Hematopoietic multipotent progenitor cell (in vitro differentiated cells): ENCODE measurements around the gene GJD4. TPM values are rescaled to one million over a fixed set of nuclear protein-coding genes. Genes with fewer than 3 reads are reported as not detected.
A peak's percentile ranks its signal among the peaks of the same experiment; 100 is the strongest.

Experiments used
- DNase-seq, 3 donors: peaks; one replicate each; pipeline ENCODE4 v3.0.0-alpha.2; 2011 to 2015; ENCODE audit warnings: low read depth in 2 of 3, low spot score in 2 of 3
- total RNA-seq: library from RNA; depleted of rRNA; stranded (reverse); fragments of >200 nt; gene quantifications from one replicate; pipeline ENCODE4 v1.2.3, GENCODE V29; 2012

GJD4 gene
- total RNA-seq, 1 donor: not detected

- no peak for DNase-seq
Observed at GRCh38 chr10:35613107-35613440, 7.9 kb downstream of the GJD4 start.

- DNase-seq: no peak
Observed at GRCh38 chr10:35613597-35614226, 8.6 kb downstream of the GJD4 start.

- DNase-seq: no peak
Observed at GRCh38 chr10:35614312-35614711, 9.2 kb downstream of the GJD4 start.

GRCh38 chr10:35626971-35627507, 21.9 kb downstream of the GJD4 start:
- DNase-seq: no peak

- DNase-seq: no peak
Observed at GRCh38 chr10:35631404-35631803, 26.3 kb downstream of the GJD4 start.

GRCh38 chr10:35632027-35632426, 26.9 kb downstream of the GJD4 start:
- no peak for DNase-seq

GRCh38 chr10:35633006-35633980, 28.2 kb downstream of the GJD4 start:
- no peak for DNase-seq

GRCh38 chr10:35635576-35635975, 30.4 kb downstream of the GJD4 start:
- DNase-seq: peak in 2 of 3 donors; percentile 67 to 82

GRCh38 chr10:35636956-35637355, 31.8 kb downstream of the GJD4 start:
- no peak for DNase-seq

GRCh38 chr10:35637462-35637861, 32.3 kb downstream of the GJD4 start:
- DNase-seq: no peak

GRCh38 chr10:35638101-35638500, 33.0 kb downstream of the GJD4 start:
- DNase-seq: no peak

- no peak for DNase-seq
Observed at GRCh38 chr10:35639021-35639727, 34.0 kb downstream of the GJD4 start.

GRCh38 chr10:35639728-35640401, 34.7 kb downstream of the GJD4 start:
- no peak for DNase-seq

GRCh38 chr10:35640474-35640873, 35.3 kb downstream of the GJD4 start:
- DNase-seq: peak in 1 of 3 donors; percentile 47

- DNase-seq: peak in 1 of 3 donors; percentile 54
Observed at GRCh38 chr10:35640951-35641675, 36.0 kb downstream of the GJD4 start.

- no peak for DNase-seq
Observed at GRCh38 chr10:35641676-35642034, 36.5 kb downstream of the GJD4 start.

GRCh38 chr10:35642035-35642792, 37.1 kb downstream of the GJD4 start, which contains the start of gene FZD8:
Gene FZD8 (minus strand): TSS chr10:35642296. CDS start chr10:35641429, 867 bp downstream.
- peak; percentile 47 to 81 (median 75) for DNase-seq

GRCh38 chr10:35642793-35643114, 37.6 kb downstream of the GJD4 start:
- no peak for DNase-seq
